ENCODE data around the gene AOX1.
"Not testable (repeated sequence)": the region's sequence is repeated elsewhere in the genome, so short reads cannot be mapped to it uniquely, and the experiment has no call there.

AOX1 gene

DNA sequence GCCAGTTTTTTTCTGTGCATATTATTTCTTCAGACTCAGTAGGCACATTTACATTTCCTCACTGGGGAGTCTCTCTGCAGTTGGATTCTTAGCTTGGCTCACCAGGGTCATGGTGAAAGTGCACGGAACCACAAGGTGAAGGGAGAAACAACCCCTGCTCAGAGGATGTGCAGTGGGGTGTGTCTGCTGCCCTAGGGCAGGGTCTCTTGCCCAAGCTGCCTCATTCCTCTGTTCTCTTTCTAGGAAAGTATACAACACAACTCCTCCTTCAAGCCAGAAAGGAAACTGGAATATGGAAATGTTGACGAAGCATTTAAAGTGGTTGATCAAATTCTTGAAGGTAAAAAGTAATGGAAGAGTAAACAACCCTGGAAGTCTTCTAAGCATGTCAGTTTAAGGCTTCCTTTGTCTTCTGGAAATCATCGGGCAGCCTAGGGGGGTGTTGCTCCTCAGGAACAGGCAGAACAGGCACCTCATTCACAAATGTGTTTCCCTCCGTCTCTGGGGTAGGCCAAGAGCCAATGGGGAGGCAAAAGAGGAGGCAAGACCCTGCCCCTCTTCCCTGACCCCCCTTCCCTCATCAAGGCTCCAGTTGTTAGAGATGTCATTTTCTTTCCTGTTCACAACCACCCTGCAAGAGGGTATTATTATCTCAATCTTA lies 41.4 kb downstream of the AOX1 start:
- no peak for DNase-seq (ENCODE audit: low read depth, low spot score)

DNA sequence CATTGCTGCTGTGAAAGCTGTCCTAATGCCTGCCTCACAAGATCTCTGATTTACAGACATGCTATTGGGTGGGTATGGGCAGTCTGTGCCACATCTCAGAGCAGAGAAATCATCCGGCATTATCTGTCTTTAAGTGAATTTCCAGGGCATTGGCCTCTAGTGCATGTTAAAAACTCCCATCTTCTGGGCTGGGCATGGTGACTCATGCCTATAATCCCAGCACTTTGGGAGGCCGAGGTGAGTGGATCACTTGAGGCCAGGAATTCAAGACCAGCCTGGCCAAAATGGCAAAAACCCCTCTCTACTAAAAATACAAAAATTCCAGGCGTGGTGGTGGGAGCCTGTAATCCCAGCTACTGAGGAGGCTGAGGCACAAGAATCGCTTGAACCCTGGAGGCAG lies 42.6 kb downstream of the AOX1 start:
- DNase-seq (ENCODE audit: low read depth, low spot score) = not testable (repeated sequence)

DNA sequence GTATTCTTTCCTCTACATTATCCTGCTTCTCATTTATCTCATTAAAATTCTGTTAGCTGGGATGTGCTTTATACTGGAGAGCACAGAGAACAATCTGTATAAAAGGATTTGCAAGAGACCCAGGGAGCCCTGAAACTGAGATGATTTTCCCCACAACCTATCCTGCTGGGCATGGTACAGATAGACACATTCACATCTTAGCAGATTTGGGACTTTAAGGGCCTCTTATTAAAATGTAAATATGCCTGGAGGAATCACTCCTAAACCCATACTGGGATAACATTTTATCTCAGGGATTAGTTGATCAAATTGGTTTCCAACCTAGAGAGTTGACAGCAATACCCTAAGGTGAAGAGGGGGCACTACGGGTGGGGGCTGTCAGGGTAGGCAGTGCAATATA lies 45.5 kb downstream of the AOX1 start:
- DNase-seq (ENCODE audit: low read depth, low spot score) = no peak

DNA sequence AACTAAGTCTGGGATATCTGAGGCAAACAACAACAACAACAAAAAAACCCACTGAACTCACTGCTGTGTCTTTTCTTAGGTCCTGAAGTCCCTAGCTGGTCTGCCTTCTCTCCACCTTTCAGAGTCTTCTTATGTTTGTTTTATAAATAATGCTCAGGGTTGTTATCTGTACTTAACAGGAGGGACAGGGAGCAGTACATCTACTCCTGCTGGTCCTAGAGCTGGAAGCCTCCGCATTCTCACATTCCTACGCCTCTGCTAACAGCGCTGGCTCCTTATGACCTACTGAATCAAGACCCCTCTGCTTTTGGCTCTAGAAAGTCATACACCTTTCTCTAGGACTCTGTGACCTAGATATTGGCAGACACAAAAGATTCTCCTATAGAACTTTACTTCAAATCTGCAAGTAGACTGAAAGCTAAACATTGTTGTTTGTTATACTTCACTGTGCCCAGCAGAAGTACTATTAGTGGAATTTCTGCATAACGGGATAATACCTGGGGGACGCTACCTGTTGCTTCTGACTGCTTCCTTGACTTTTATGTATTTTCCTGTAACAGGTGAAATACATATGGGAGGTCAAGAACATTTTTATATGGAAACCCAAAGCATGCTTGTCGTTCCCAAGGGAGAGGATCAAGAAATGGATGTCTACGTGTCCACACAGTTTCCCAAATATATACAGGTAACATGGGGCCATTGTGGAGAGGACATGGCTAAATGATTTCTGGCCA lies 48.6 kb downstream of the AOX1 start:
- no peak for DNase-seq (ENCODE audit: low read depth, low spot score)

DNA sequence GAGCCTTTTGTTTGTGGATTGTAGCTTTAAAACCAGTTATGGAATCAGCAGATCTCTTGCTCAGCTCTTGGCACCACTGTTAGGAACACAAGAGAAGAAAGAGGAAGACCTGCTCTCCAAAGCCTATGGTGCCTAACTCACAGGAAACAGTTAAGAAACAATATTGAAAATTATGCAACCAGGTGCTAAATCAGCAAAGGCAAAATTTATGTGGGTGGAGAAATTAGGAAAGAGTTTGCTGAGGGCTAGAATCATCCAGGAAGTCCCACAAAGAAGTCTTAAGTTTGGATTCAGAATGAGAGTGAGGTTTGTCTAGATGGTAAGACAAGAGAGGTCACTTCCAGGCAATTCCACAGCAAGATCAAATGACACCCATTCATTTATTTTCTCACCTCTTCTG lies 49.4 kb downstream of the AOX1 start:
- DNase-seq (ENCODE audit: low read depth, low spot score) = no peak

DNA sequence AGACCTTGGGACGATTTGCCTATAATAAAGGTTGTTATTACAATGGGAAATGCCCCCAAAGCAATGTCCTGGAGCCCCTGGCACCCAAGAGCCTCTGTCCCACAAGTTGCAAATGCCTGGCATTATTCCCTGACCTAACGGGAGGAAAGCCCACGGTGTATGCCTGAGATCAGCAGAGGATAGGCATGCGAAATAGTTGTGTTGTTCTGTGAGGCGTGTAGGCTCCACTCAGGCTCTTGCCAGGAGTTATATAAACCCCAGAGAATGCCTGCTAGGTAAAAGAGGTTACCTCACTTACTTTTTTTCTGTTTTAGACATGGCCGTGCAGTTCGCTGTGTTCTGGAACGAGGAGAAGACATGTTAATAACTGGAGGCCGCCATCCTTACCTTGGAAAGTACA lies 52.1 kb downstream of the AOX1 start:
- DNase-seq (ENCODE audit: low read depth, low spot score) = no peak

DNA sequence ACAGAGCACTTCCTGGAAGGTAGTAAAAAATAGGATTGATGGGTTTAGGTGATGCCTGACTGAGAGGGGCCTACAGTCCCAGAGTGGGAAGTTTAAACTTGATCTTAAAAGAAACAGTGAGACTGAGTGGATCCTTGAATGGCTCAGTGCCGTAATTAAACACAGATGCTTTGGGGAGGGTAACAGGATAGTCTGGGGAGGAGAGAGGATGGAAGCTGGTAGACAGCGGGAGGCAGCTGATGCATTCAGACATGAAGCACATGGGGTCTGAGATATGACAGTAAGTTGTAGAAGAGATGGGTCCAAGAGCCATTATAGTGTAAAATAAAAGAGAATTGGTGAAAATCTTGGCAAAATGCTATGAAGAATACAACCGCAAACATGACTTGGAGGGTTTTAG lies 54.4 kb downstream of the AOX1 start:
- no peak for DNase-seq (ENCODE audit: low read depth, low spot score)

DNA sequence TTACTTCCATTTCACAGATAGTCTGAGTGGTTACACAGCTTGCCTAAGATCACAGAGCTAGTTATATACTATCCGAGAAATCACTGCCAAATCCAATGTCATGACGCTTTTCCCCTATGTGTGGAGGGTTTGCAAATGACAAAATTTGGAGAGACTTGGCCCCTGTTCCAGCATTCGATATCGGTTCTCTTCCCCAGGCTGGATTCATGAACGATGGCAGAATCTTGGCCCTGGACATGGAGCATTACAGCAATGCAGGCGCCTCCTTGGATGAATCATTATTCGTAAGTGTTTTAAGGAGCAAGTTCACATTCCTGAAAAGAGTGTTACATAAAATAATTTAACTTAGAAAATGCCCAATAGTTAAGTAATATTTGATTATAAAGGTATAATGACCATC lies 55.1 kb downstream of the AOX1 start:
- no peak for DNase-seq (ENCODE audit: low read depth, low spot score)

DNA sequence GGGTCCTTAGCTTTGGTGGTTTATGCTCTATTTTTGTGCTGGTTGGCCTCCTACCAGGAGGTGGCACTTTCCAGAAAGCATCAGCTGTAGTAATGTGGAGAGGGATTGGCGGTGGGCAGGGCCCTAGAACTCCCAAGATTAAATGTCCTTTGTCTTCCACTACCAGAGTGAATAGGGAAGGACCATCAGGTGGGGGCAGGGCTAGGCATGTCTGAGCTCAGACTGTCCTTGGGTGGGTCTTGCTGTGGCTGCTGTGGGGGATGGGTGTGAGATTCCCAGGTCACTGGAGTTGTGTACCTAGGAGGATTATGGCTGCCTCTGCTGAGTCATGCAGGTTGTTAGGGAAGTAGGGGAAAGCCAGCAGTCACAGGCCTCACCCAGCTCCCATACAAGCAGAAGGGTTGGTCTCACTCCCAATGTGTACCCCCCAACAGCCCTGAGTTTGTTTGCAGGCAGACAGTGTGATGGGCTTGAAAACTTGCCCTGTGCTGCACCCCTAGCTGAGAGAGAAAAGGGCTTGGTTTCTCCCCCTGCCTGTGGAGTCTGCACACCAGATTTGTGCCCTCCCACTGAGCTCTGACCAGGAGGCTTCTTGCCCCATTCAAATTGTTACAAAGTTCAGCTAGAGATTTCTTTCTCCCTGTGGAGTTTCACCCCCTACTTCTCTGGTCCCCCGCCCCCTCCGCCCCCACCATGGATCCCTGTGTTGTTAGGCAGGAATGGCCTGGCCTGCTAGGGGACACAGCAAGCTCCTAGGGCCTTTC lies 62.9 kb downstream of the AOX1 start:
- DNase-seq (ENCODE audit: low read depth, low spot score) = not testable (repeated sequence)

DNA sequence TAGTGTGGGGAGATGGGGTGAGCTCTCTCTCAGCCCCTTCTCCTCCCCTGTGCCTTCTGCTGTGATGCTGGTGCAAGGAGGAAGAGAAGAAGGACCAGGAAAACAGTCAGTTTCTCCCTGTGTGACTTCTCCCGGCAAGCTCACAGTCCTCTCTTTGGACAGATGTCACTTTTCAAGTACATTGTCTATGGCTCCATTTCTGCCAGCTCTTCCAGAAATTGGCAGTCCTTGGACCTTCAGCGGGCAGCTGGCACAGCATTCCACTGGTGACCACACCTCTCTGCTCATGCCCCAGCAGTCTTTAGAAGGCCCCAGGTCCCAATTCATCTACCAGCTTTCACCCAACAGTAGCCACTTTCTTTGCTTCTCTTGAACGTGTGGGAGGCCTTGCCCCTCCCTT lies 63.9 kb downstream of the AOX1 start:
- DNase-seq (ENCODE audit: low read depth, low spot score) = no peak

DNA sequence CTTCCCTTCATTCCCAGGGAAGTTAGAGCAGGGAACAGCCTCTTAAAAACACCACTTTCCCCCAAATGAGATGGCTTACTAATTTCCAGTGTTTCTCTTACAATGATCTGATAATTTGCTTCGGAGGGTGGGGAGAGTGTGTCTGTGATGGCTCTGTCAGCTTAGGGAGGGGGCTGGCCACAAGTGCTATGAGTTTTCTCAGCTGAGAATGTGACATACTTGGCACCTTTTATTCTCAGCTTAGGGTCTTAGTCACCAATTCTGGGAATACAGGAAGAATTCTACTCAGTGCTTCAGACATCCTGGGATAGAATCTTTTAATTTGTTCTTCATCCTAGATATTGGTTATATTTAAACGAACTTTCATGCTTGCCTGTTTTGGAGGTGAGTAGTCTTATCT lies 64.4 kb downstream of the AOX1 start:
- no peak for DNase-seq (ENCODE audit: low read depth, low spot score)

DNA sequence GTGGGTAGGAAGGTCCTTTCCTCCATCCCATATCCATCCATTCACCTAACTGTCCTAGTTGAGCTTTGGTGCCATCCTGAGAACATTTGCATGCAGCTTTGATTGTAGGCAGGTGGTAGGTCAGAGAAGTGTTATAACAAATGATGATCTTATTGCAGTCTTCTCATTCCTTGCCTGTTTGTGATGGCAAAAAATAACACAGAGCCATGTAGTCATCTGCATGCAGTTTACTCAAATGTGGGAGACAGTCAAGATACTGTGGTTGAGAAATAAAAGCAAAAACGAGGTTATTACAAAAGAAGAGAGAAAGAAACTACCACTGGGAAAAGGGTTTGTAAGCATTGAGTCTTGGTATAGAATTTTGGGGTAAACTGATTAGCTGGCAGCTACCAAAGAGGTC lies 66.3 kb downstream of the AOX1 start:
- DNase-seq (ENCODE audit: low read depth, low spot score) = no peak

DNA sequence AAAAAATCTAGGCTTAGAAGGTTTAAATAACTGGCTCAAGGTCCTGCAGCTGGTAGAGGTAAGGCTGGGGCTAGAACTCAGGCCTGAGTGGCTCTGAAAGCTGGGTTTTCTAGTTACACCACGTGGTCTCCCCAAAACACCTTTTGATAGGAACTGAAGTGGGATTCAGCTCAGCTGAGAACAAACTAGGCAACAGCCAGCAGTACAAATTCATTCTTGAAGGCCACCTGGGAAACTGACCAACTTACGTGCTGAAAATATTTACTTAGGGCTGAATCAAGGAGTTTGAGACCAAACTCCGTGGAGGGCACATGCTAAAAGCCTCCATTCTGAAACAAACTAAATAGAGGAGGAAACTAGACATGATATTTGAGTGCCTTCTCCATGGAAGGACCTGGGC lies 67.2 kb downstream of the AOX1 start:
- no peak for DNase-seq (ENCODE audit: low read depth, low spot score)

DNA sequence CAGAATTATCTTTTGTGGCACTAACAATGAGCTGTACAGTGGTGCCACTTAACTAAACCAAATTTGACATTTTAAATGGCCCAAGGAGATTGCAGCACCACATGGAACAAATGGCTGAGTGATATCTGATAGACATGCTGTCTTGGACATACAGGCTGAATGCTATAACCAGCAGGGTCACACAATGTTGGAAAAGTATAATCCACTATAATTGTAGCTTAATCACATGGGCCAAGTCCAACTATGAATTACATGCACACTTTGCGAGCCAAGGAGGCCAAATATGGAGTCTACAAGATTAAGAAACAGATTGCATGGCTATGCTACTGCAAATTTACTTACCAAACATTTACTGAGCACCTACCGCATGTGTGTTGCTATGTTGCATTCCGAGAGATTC lies 69.0 kb downstream of the AOX1 start:
- DNase-seq (ENCODE audit: low read depth, low spot score) = no peak

DNA sequence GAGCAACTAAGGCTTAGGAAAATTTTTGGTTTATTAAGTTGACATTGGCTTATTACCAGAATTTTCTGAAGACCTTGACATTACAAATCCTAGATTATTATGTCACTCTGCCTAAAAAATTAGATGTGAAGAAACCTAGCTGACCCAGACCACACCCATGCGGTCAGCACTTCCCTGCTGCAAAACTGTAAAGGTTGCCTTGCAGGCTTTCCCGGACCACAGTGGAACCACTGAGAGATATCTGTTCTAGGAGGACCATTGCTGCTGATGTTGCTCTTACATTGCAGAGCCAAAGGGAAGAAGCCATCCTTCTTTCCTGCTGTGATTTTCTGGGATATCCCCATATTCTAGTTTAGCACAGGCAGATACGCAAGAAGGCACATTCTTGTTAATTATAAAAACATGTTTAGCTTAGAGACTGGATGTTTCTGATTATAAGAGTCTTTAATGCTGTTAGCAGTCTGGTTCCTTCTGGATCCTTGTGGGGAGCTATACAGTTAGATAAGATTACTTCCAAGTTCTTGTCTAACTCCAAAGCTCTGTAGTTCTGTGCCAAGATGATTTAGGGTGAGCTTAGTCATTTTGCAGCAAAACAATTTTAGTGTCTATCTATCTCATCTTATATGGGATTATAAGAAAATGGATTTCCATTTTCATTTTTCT lies 70.2 kb downstream of the AOX1 start:
- DNase-seq (ENCODE audit: low read depth, low spot score) = no peak

DNA sequence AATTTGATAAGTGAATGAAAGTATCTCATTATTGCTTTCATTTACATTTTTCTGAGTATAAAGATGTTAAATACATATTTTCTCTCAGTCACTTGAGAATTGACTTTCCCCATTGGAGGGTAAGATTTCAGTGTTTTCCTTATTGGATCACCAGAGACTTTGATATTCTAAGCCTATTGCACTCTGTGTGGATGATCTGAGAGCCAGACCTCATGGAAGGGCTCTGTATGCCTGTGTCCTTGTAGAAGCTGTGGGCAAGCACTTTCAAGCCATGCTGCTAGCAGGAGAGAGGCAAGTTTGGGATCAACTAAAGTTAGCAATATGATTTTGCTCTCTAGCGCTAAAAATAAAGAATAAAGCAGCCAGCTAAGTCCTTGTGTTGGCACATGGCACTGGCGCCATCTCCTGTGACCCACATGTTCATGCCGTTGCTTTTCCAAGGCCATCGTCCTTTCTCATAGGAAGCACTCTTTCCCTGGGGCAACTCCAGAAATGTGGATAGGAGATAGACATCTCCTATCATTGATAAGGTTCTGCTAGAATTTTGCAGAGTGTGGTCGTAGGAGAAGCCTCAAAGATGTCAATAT lies 72.6 kb downstream of the AOX1 start:
- DNase-seq (ENCODE audit: low read depth, low spot score) = no peak

DNA sequence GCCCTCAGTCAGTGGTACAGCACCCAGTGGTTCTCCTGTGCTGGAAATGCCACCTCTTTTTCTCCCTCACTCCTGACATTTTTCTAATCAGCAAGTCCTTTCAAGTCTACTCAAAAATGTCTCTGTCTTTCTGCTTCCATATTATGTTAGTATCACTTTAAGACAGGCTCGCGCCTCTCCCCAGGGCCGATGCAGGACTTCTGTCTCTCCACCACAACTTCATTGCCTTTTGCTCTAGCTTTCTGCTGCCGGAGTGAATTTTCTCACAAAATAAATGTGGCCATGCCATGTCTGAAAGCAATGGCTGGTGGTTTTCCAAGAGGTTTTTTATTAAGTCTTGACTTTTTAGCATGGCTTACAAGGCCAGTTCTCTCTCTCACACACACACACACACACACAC lies 73.6 kb downstream of the AOX1 start:
- no peak for DNase-seq (ENCODE audit: low read depth, low spot score)

DNA sequence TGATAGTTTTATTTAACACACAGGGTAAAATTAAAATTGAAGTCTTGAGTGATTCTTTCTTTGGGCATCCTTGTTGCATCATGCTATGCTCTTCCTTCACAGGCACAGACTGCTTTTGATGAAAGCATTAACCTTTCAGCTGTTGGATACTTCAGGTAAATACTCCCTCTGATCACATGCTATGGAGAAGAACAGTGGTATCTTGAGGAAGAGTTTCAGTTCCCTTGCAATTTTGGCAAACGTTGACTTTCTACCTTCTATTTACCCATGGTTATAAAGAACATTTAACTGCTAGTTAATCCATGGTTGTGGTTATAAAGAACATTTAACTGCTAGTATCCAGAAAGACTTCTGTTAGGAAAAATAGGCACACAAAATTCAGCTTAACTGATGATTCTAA lies 75.7 kb downstream of the AOX1 start:
- no peak for DNase-seq (ENCODE audit: low read depth, low spot score)

DNA sequence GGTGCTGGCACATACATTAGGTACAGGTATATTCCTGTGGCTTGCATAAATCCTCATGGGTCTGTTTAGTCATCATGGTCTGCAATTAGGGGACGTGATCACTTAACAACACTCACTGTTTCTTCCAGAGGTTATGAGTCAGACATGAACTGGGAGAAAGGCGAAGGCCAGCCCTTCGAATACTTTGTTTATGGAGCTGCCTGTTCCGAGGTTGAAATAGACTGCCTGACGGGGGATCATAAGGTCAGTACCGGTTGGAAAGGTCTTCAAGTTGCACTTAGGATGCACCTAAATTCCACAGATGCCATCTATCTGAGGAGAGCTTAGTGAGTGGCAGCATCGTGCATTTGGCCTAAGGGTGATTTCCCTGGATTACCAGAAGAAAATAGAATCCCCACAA lies 76.9 kb downstream of the AOX1 start:
- no peak for DNase-seq (ENCODE audit: low read depth, low spot score)

DNA sequence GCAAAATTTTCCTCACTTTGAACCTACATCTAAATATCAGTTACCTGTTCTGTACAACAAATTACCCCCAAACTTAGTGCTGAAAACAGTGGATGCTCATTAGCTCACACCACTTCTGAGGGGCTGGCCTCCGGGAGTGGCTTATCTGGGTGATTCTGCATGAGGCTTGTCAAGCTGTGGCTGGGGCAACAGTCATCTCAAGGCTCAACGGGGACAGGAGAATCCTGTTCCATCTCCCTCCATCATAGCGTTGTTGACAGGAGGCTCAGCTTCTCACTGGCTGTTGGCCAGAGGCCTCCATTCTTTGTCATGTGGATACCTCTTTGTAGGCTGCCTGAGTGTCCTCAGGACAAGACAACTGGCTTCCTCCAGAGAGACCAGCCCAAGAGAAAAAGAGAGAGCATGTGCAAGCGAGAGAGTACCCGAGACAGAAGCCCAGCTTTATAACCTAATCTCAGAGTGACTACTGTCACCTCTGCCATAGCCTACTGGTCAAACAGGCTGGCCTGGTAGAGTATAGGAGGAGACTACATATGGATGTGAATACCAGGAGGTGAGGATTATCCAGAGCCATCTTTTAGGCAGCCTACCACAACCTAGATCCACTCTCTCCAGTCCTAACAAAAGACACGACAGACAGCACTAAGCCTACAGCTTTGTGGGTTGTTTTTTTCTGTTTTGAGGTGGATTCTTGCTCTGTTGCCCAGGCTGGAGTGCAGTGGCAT lies 79.1 kb downstream of the AOX1 start:
- no peak for DNase-seq (ENCODE audit: low read depth, low spot score)
